Activated CD8-positive, alpha-beta memory T cell treated with anti-CD3 and anti-CD28 coated beads for 48 hours (primary cell): Measurements from ENCODE around the gene NCAPG2.

ENCODE experiments used
- DNase-seq, 3 experiments: peaks; one replicate each; pipeline ENCODE4 v3.0.0-alpha.2; 2020; ENCODE audit warnings: low read depth in 2 of 3, low spot score in 2 of 3

NCAPG2 gene

GRCh38 chr7:158733775-158734494 lies 29.3 kb upstream of the NCAPG2 start:
- DNase-seq = no peak

GRCh38 chr7:158733220-158733519 lies 28.6 kb upstream of the NCAPG2 start:
- DNase-seq = no peak

- no peak for DNase-seq
These were observed 28.1 kb upstream of the NCAPG2 start for GRCh38 chr7:158732494-158733219.

GRCh38 chr7:158731761-158732160 lies 27.2 kb upstream of the NCAPG2 start:
- DNase-seq = no peak

GRCh38 chr7:158730383-158731346 lies 26.1 kb upstream of the NCAPG2 start:
- DNase-seq = no peak

- no peak for DNase-seq
These were observed 25.2 kb upstream of the NCAPG2 start for GRCh38 chr7:158729646-158730382.

GRCh38 chr7:158728911-158729645 lies 24.5 kb upstream of the NCAPG2 start:
- DNase-seq = no peak

GRCh38 chr7:158727690-158728089 lies 23.1 kb upstream of the NCAPG2 start:
- no peak for DNase-seq

GRCh38 chr7:158726277-158726807 lies 21.7 kb upstream of the NCAPG2 start:
- DNase-seq = no peak

GRCh38 chr7:158725506-158725800 lies 20.8 kb upstream of the NCAPG2 start:
- no peak for DNase-seq

GRCh38 chr7:158724658-158725505 lies 20.3 kb upstream of the NCAPG2 start:
- DNase-seq = no peak

GRCh38 chr7:158723714-158724385 lies 19.2 kb upstream of the NCAPG2 start:
- no peak for DNase-seq

GRCh38 chr7:158723266-158723665 lies 18.7 kb upstream of the NCAPG2 start:
- DNase-seq = no peak

- no peak for DNase-seq
These were observed 18.1 kb upstream of the NCAPG2 start for GRCh38 chr7:158722574-158723237.

- no peak for DNase-seq
These were observed 15.5 kb upstream of the NCAPG2 start for GRCh38 chr7:158720112-158720511.

GRCh38 chr7:158716802-158717201 lies 12.2 kb upstream of the NCAPG2 start:
- DNase-seq = no peak

- no peak for DNase-seq
These were observed 6.1 kb upstream of the NCAPG2 start for GRCh38 chr7:158710651-158711102.

GRCh38 chr7:158707610-158708009 lies 3.0 kb upstream of the NCAPG2 start:
- no peak for DNase-seq
